Gastroesophageal sphincter (tissue), 4 donors: ENCODE data around the gene DNPH1. TPM values are rescaled to one million over a fixed set of nuclear protein-coding genes. Genes with fewer than 3 reads are reported as not detected.
A peak's percentile ranks its signal among the peaks of the same experiment; 100 is the strongest.

Experiments used
- ATAC-seq: fragments of 150-250 bp; one replicate; pipeline ENCODE4 v1.9.1; 2016; ENCODE audit warnings: mild to moderate bottlenecking, moderate library complexity
- H3K27ac ChIP-seq, 4 donors: fragments of 200-600 bp; sonication (generic) in 3 of 4; 1 replicate in 3 of 4; 2 replicates in 1 of 4; pipeline ENCODE4 v1.5.1; 2016 to 2019
- H3K27me3 ChIP-seq: fragments of 200-600 bp; sonication (generic); one replicate; pipeline ENCODE4 v1.5.1; 2019
- H3K36me3 ChIP-seq, 2 donors: fragments of 200-600 bp; sonication (generic); one replicate each; pipeline ENCODE4 v1.5.1; 2019; ENCODE audit warnings: control low read depth in 1 of 2
- H3K4me1 ChIP-seq, 3 donors: fragments of 200-600 bp; sonication (generic); 1 replicate in 2 of 3; 2 replicates in 1 of 3; pipeline ENCODE4 v1.5.1; 2016 to 2019; ENCODE audit warnings: control low read depth in 2 of 3
- H3K4me3 ChIP-seq, 2 donors: fragments of 200-600 bp; sonication (generic); one replicate each; pipeline ENCODE4 v1.5.1; 2019; ENCODE audit warnings: mild to moderate bottlenecking in 1 of 2, moderate library complexity in 1 of 2
- H3K9me3 ChIP-seq, 3 donors: fragments of 200-600 bp; sonication (generic); one replicate each; pipeline ENCODE4 v1.5.1; 2017 to 2019; ENCODE audit warnings: control low read depth in 2 of 3
- EP300 ChIP-seq: sonication (generic); formaldehyde crosslinking; IDR thresholded peaks from one replicate; pipeline ENCODE4 v1.6.1; 2017; ENCODE audit warnings: antibody characterized with exemption, mild to moderate bottlenecking
- POLR2A ChIP-seq, 2 donors: fragments of 450-650 bp; IDR thresholded peaks; one replicate each; pipeline ENCODE4 v1.6.1; 2017; ENCODE audit warnings: antibody characterized with exemption in 2 of 2, mild to moderate bottlenecking in 2 of 2, moderate library complexity in 1 of 2
- POLR2AphosphoS5 ChIP-seq: sonication (generic); formaldehyde crosslinking; IDR thresholded peaks from one replicate; pipeline ENCODE4 v1.6.1; 2017; ENCODE audit warnings: antibody characterized with exemption
- WGBS, 2 donors: methylation state at CpG; one replicate each; pipeline ENCODE4 v1.1.5; 2018; ENCODE audit warnings: low coverage in 1 of 2; 5-methylcytosine and 5-hydroxymethylcytosine counted together
- total RNA-seq, 4 donors: library from RNA; depleted of rRNA; stranded (reverse); fragments of >200 nt; gene quantifications; one replicate each; pipeline ENCODE4 v1.1.0, GENCODE V29; 2016
- TF ChIP-seq, protein P1 (sequence below), 4 experiments: fragments of 200-600 bp in 2 of 4; fragments of 450-650 bp in 2 of 4; sonication (generic) in 1 of 4; IDR thresholded peaks; one replicate each; pipeline ENCODE4 v1.5.1; 2017 to 2019; ENCODE audit warnings: antibody characterized with exemption in 4 of 4, mild to moderate bottlenecking in 2 of 4, moderate library complexity in 2 of 4

DNPH1 gene
- total RNA-seq, 4 donors from 2014 or later, result 66.5 to 95.0 (median 86.6) TPM

DNA sequence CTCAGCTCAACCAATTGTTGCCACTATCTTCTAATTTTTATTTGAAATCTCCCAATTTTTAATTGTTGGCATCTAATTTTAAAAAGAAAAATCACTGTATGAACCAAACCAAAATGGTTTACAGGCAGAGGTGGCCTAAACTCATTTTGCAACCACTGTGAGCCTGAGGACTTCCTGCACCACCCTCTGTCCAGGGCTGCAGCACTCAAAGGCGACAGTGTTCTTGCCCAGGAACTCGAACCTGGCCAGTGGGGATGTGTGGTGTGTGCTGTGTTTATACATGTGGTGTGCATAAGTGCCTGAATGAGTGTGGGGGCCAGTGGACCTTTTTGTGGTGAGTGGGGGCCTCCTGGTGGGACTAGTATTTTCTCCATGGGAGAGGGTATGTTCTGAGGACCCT lies 44.4 kb upstream of the DNPH1 start:
- no peaks in the 10 kb centered on the region for H3K9me3 ChIP-seq
- 72 to 93% methylated on average over 2 of the region's 2 CpGs for WGBS, 2 donors
- H3K27ac ChIP-seq, result no peak overlapping the region
- H3K36me3 ChIP-seq, result no peaks in the 10 kb centered on the region
- no peak for TF ChIP-seq POLR2A (IDR thresholded peaks at IDR 0.05)
- TF ChIP-seq, protein P1, sequence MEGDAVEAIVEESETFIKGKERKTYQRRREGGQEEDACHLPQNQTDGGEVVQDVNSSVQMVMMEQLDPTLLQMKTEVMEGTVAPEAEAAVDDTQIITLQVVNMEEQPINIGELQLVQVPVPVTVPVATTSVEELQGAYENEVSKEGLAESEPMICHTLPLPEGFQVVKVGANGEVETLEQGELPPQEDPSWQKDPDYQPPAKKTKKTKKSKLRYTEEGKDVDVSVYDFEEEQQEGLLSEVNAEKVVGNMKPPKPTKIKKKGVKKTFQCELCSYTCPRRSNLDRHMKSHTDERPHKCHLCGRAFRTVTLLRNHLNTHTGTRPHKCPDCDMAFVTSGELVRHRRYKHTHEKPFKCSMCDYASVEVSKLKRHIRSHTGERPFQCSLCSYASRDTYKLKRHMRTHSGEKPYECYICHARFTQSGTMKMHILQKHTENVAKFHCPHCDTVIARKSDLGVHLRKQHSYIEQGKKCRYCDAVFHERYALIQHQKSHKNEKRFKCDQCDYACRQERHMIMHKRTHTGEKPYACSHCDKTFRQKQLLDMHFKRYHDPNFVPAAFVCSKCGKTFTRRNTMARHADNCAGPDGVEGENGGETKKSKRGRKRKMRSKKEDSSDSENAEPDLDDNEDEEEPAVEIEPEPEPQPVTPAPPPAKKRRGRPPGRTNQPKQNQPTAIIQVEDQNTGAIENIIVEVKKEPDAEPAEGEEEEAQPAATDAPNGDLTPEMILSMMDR (IDR thresholded peaks at IDR 0.05), result no peak
- no peak for TF ChIP-seq POLR2AphosphoS5
- no peak for TF ChIP-seq EP300
- peaks cover 28% of the 10 kb centered on the region for H3K27me3 ChIP-seq
- ATAC-seq, result no peak
- no peak overlapping the region for H3K4me3 ChIP-seq
- peaks cover 0 to 54% (median 27%) of the 10 kb centered on the region in 3 donors for H3K4me1 ChIP-seq

DNA sequence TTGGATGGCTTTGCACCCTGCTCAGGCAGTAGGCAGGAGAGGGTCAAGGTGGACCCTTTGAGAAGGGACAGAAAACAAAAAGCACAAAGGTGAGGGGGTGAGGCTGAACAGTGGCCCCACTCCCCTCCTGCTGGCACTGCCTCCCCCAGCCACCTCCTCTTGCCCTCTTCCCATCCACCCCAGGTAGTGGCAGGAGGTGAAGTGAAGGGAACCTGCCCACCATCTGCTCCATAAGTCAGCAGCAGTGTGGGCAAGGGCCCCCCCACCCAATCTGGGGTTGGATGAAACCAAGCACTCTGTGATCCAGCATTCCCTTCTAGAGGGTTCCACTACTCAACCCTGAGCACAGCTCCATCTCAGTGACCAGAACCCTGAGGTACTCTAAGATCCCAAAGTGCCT lies 42.7 kb upstream of the DNPH1 start:
- H3K27ac ChIP-seq, result no peak overlapping the region
- no peaks in the 10 kb centered on the region for H3K36me3 ChIP-seq
- no peak overlapping the region for H3K4me3 ChIP-seq
- H3K9me3 ChIP-seq, result no peaks in the 10 kb centered on the region
- H3K27me3 ChIP-seq, result peaks cover 28% of the 10 kb centered on the region
- TF ChIP-seq, protein P1 (IDR thresholded peaks at IDR 0.05), result no peak
- no peak for TF ChIP-seq EP300
- no peak for TF ChIP-seq POLR2A (IDR thresholded peaks at IDR 0.05)
- TF ChIP-seq POLR2AphosphoS5, result no peak
- no peak for ATAC-seq
- H3K4me1 ChIP-seq, result peaks cover 0 to 56% (median 27%) of the 10 kb centered on the region in 3 donors

DNA sequence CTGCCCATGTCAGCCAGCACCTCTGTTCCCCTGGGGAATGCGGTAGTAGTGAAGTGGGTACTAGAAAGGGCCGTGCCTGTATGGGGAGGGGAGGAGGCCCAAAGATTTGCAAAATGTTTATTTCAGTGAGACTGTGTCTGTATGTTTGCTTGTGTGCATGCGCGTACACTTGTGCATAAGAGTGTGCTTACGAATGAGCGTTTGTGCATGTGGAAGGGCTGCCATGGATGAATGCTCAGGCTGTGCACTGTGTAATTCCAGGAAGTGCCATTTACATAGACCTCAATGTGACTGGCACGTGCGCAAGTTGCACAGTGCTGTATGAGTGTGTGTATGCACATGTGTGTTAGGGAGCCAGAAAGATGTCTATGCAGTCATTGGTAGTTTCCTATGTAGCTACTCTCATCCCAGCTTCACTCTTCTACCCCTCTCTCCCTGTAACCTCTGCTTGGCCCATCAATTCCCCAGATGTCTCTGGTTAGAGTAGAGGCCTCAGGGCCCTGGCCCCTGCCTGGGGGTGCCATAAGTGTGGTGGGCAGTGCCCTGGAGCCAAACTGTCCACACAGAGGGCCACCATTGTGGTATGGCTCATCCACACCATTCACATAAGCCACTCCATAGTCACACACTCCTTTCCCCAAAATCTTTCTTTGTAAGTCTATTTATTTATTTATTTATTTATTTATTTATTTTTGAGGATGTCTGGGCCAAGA lies 42.0 kb upstream of the DNPH1 start:
- Histone ChIP-seq H3K9me3 (no peaks in the 10 kb centered on the region), H3K27me3 (peaks cover 26% of the 10 kb centered on the region), H3K27ac (peak overlapping the region in 2 of 4 donors; percentile 79 to 80), H3K4me3 (no peak overlapping the region), H3K4me1 (peaks cover 0 to 53% (median 27%) of the 10 kb centered on the region in 3 donors), H3K36me3 (no peaks in the 10 kb centered on the region)
- no peak for ATAC-seq
- TF ChIP-seq, protein P1 (IDR thresholded peaks at IDR 0.05), result no peak
- TF ChIP-seq EP300 (no peak), POLR2AphosphoS5 (no peak), POLR2A (IDR thresholded peaks at IDR 0.05) (no peak)
- WGBS, 2 donors, result 85 to 90% methylated on average over 2 to 5 of the region's 8 CpGs

DNA sequence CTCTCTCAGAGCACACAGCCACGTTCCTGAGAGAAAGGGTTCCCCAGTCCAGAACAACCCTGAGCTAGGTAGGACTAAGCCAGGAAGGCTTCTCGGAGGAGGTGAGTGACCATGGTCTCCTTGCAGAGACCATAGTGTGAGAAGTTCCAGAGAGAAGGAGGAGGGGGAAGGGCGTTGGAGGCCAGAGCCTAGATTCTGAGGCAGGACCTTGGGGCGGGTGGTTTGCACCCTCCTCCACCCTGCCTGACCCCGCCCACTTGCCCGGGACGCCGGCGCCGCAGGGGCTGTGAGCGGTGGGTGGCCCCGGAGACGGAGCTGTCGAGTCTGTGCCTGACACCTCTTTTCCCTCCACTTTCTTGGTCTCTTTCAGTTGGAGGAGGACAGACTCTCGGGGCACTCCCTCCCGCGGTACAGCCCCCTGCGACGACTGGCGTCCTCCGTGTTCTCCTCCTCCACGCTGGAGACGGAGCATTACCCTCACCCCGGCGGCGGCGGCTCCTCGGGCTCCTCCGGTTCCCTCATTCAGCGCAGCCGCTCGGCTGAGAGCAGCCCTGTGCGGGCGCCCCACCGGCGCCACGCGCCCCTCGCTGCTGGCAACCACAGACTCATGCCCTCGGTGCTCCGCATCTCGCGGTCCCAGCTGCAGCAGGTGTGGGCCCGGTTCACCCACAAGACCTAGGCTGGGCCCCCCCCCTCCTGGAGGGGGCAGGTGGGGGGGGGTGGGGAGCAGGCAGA lies 40.2 kb upstream of the DNPH1 start:
- Histone ChIP-seq H3K27me3 (peaks cover 9% of the 10 kb centered on the region), H3K4me1 (peaks cover 0 to 35% (median 15%) of the 10 kb centered on the region in 3 donors), H3K27ac (peak overlapping the region in 3 of 4 donors; percentile 79 to 80 (median 80)), H3K9me3 (no peaks in the 10 kb centered on the region), H3K36me3 (no peaks in the 10 kb centered on the region), H3K4me3 (peak overlapping the region; percentile 17 to 48)
- TF ChIP-seq POLR2A (IDR thresholded peaks at IDR 0.05), result no peak
- TF ChIP-seq POLR2AphosphoS5, result no peak
- TF ChIP-seq, protein P1 (IDR thresholded peaks at IDR 0.05), result no peak
- TF ChIP-seq EP300, result no peak
- WGBS, 2 donors, result 0 to 25% methylated on average over 2 to 6 of the region's 44 CpGs
- peak; percentile 46 for ATAC-seq
